Neural progenitor cell (in vitro differentiated cells): ENCODE measurements around the gene HES6.

Experiments used
- EZH2 ChIP-seq: fragments of 200-600 bp; sonication (generic); IDR thresholded peaks from 2 replicates; pipeline ENCODE4 v1.6.1; 2017; ENCODE audit warnings: antibody characterized with exemption, mild to moderate bottlenecking, moderate library complexity
- EZH2phosphoT487 ChIP-seq: fragments of 200-600 bp; sonication (generic); IDR thresholded peaks from 2 replicates; pipeline ENCODE4 v1.6.1; 2017; ENCODE audit warnings: antibody characterized with exemption
- TF ChIP-seq, protein P1 (sequence below): fragments of 200-600 bp; sonication (generic); IDR thresholded peaks from 2 replicates; pipeline ENCODE4 v1.5.1; 2017; ENCODE audit warnings: antibody characterized with exemption, mild to moderate bottlenecking

DNA sequence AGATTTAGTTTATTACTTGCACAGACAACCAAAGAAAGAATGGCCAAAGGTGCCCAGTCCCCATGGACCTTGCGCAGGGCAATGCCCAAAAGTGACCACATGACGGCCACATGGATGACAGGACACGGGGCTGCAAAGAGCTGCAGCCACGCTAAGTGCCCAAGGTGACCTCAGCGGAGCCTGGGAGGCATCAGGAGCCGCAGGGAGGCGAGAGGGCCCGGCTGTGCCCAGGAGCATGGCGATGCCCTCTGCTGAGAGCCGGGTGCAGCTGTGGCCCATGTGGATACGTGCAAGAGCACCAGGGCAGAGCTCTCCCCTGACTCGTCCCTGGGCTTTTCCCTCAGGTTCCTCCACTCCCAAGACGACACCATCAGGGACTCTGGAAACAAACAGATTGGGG, 14.7 kb downstream of the HES6 start:
- TF ChIP-seq EZH2: no peak
- TF ChIP-seq, protein P1, sequence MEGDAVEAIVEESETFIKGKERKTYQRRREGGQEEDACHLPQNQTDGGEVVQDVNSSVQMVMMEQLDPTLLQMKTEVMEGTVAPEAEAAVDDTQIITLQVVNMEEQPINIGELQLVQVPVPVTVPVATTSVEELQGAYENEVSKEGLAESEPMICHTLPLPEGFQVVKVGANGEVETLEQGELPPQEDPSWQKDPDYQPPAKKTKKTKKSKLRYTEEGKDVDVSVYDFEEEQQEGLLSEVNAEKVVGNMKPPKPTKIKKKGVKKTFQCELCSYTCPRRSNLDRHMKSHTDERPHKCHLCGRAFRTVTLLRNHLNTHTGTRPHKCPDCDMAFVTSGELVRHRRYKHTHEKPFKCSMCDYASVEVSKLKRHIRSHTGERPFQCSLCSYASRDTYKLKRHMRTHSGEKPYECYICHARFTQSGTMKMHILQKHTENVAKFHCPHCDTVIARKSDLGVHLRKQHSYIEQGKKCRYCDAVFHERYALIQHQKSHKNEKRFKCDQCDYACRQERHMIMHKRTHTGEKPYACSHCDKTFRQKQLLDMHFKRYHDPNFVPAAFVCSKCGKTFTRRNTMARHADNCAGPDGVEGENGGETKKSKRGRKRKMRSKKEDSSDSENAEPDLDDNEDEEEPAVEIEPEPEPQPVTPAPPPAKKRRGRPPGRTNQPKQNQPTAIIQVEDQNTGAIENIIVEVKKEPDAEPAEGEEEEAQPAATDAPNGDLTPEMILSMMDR: no peak
- no peak for TF ChIP-seq EZH2phosphoT487
